ENCODE measurements around the gene TARS1. TPM values are rescaled to one million over a fixed set of nuclear protein-coding genes. Genes with fewer than 3 reads are reported as not detected.

The TARS1 gene
- total and polyA plus RNA-seq, 2 of the 8 experiments (the other 6 are each of a cell fraction or from before 2014, with no cell fraction given), result 94.4 to 445 TPM

GRCh38 chr5:33440482-33441240 lies at the start of gene TARS1 (continued):
- TF ChIP-seq SIX5 (IDR thresholded peaks at IDR 0.05; ENCODE audit: low read depth, low read length) (no peak), CHD2 (IDR thresholded peaks at IDR 0.05; ENCODE audit: low read length) (peak; percentile 68; the same call in 1 of the 2 replicates), EZH2 (IDR thresholded peaks at IDR 0.05; ENCODE audit: low read depth, low read length, severe bottlenecking) (no peak), EP300 (IDR thresholded peaks at IDR 0.05; ENCODE audit: borderline replicate concordance in 1 of 2, low read depth in 2 of 2, low read length in 2 of 2) (no peak), RNF2 (IDR thresholded peaks at IDR 0.05; ENCODE audit: borderline replicate concordance, low read depth, low read length, missing control alignments, poor library complexity, severe bottlenecking) (no peak), CEBPB (IDR thresholded peaks at IDR 0.05; ENCODE audit: low read depth, low read length) (peak; percentile 96), RBBP5 (IDR thresholded peaks at IDR 0.05; ENCODE audit: borderline replicate concordance, low read depth, low read length) (peak; percentile 75; the same call in 1 of the 2 replicates), RAD21 (IDR thresholded peaks at IDR 0.05 in 1 of 2, conservative IDR thresholded peaks at IDR 0.05 in 1 of 2; ENCODE audit: low read depth in 2 of 2, low read length in 2 of 2) (no peak), POLR2AphosphoS5 (IDR thresholded peaks at IDR 0.05; ENCODE audit: low read depth, low read length) (peak; percentile 91), SIRT6 (IDR thresholded peaks at IDR 0.05; ENCODE audit: low read length) (no peak), JUND (IDR thresholded peaks at IDR 0.05; ENCODE audit: low read length) (peak; percentile 20; the same call in 1 of the 2 replicates), BCL11A (IDR thresholded peaks at IDR 0.05; ENCODE audit: low read depth in 2 of 2, low read length in 2 of 2) (no peak), KDM4A (IDR thresholded peaks at IDR 0.05; ENCODE audit: low read depth, low read length, severe bottlenecking) (peak; percentile 35), CHD1 (IDR thresholded peaks at IDR 0.05; ENCODE audit: low read depth, low read length) (no peak), CBX5 (IDR thresholded peaks at IDR 0.05; ENCODE audit: low read depth, low read length) (no peak), SRF (IDR thresholded peaks at IDR 0.05; ENCODE audit: low read depth, low read length) (no peak), CREB1 (IDR thresholded peaks at IDR 0.05) (peak; percentile 89), E2F6 (IDR thresholded peaks at IDR 0.05) (0 out of 2 replicates have a peak, but pooled peaks have one; percentile 39), MAX (IDR thresholded peaks at IDR 0.05) (0 out of 2 replicates have a peak, but pooled peaks have one; percentile 89), TEAD4 (IDR thresholded peaks at IDR 0.05; ENCODE audit: low read depth, low read length) (no peak), GTF2F1 (IDR thresholded peaks at IDR 0.05; ENCODE audit: borderline replicate concordance, low read depth, low read length) (no peak; the same call in 1 of the 2 replicates)
- TF ChIP-seq, protein P1, sequence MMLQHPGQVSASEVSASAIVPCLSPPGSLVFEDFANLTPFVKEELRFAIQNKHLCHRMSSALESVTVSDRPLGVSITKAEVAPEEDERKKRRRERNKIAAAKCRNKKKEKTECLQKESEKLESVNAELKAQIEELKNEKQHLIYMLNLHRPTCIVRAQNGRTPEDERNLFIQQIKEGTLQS (IDR thresholded peaks at IDR 0.05; ENCODE audit: insufficient read depth, low read depth, low read length), result peak; percentile 83
